Measurements from ENCODE around the gene CDRT4.
"Not testable (repeated sequence)": the region's sequence is repeated elsewhere in the genome, so short reads cannot be mapped to it uniquely, and the experiment has no call there.

CDRT4 gene

GRCh38 chr17:15467592-15467991, at the start of gene CDRT4:
Gene CDRT4, minus strand, starts transcription at chr17:15467621. Its CDS starts 27,383 bp downstream, at chr17:15440238.
- DNase-seq (ENCODE audit: low read depth, low spot score) = no peak

GRCh38 chr17:15516150-15516549, 48.7 kb upstream of the CDRT4 start:
- no peak for DNase-seq (ENCODE audit: low read depth, low spot score)

GRCh38 chr17:15514469-15514868, 47.0 kb upstream of the CDRT4 start:
- no peak for DNase-seq (ENCODE audit: low read depth, low spot score)

- peak; percentile 66 for DNase-seq (ENCODE audit: low read depth, low spot score)
Observed at GRCh38 chr17:15513856-15514459, 46.5 kb upstream of the CDRT4 start.

- peak; percentile 76 for DNase-seq (ENCODE audit: low read depth, low spot score)
Observed at GRCh38 chr17:15513058-15513791, 45.8 kb upstream of the CDRT4 start.

GRCh38 chr17:15512071-15512709, 44.8 kb upstream of the CDRT4 start:
- no peak for DNase-seq (ENCODE audit: low read depth, low spot score)

GRCh38 chr17:15511142-15511541, 43.7 kb upstream of the CDRT4 start:
- DNase-seq (ENCODE audit: low read depth, low spot score) = no peak

- DNase-seq (ENCODE audit: low read depth, low spot score) = peak; percentile 88
Observed at GRCh38 chr17:15510361-15510760, 42.9 kb upstream of the CDRT4 start.

GRCh38 chr17:15509095-15509494, 41.7 kb upstream of the CDRT4 start:
- DNase-seq (ENCODE audit: low read depth, low spot score) = no peak

- DNase-seq (ENCODE audit: low read depth, low spot score) = no peak
Observed at GRCh38 chr17:15508466-15508865, 41.0 kb upstream of the CDRT4 start.

- no peak for DNase-seq (ENCODE audit: low read depth, low spot score)
Observed at GRCh38 chr17:15507896-15508295, 40.5 kb upstream of the CDRT4 start.

GRCh38 chr17:15507001-15507400, 39.6 kb upstream of the CDRT4 start:
- DNase-seq (ENCODE audit: low read depth, low spot score) = no peak

GRCh38 chr17:15505708-15506107, 38.3 kb upstream of the CDRT4 start:
- DNase-seq (ENCODE audit: low read depth, low spot score) = not testable (repeated sequence)

GRCh38 chr17:15503731-15504130, 36.3 kb upstream of the CDRT4 start:
- no peak for DNase-seq (ENCODE audit: low read depth, low spot score)

GRCh38 chr17:15502369-15503112, 35.1 kb upstream of the CDRT4 start:
- DNase-seq (ENCODE audit: low read depth, low spot score) = peak; percentile 96

GRCh38 chr17:15501793-15502192, 34.4 kb upstream of the CDRT4 start:
- peak; percentile 42 for DNase-seq (ENCODE audit: low read depth, low spot score)

GRCh38 chr17:15501282-15501681, 33.9 kb upstream of the CDRT4 start:
- no peak for DNase-seq (ENCODE audit: low read depth, low spot score)

GRCh38 chr17:15498107-15498506, 30.7 kb upstream of the CDRT4 start:
- DNase-seq (ENCODE audit: low read depth, low spot score) = peak; percentile 12

- no peak for DNase-seq (ENCODE audit: low read depth, low spot score)
Observed at GRCh38 chr17:15496735-15497670, 29.6 kb upstream of the CDRT4 start.

GRCh38 chr17:15494821-15495220, 27.4 kb upstream of the CDRT4 start:
- DNase-seq (ENCODE audit: low read depth, low spot score) = no peak

GRCh38 chr17:15493693-15494035, 26.2 kb upstream of the CDRT4 start:
- DNase-seq (ENCODE audit: low read depth, low spot score) = no peak
